GF-D8 (cell line): Measurements from ENCODE around the gene KIAA0040.
A peak's percentile ranks its signal among the peaks of the same experiment; 100 is the strongest.

ENCODE experiments used
- DNase-seq: peaks from one replicate; lab custom pipeline; 2025; lab: John Stamatoyannopoulos, UW

The KIAA0040 gene

DNA sequence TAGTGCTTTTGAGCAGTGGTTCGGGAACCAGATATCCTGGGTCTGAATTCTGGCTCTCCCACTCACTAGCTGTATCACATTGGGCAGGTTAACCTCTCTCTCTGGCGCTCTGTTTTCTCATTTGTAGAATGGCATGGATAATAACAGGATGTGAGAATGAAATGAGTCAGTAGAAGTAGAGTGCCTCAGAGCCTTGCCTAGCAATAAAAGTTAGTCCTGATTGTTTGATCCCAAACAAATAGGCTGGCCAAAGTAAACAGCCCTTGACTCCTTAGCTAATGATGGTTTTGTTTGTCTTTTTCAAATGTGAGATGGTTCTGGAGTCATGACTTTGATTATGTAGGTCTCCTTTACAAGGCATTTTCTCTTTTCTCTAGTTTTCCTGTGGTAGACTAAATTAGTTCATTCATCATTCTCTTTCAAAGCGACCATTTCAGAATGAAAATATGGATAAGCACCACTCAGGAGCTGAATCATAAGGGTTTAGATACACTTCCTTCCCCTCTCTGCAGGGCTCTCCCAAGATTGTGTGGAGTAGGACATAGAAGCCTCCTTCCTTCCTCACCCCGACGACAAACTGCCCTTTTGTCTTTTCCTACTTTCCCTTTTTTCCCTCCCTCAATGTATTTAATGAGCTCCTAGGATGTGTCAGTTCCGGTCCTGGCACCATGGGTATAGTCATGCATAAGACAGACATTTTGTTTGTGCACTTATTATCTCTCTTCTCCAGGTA is 23.1 kb downstream of the KIAA0040 start:
- no peak for DNase-seq

DNA sequence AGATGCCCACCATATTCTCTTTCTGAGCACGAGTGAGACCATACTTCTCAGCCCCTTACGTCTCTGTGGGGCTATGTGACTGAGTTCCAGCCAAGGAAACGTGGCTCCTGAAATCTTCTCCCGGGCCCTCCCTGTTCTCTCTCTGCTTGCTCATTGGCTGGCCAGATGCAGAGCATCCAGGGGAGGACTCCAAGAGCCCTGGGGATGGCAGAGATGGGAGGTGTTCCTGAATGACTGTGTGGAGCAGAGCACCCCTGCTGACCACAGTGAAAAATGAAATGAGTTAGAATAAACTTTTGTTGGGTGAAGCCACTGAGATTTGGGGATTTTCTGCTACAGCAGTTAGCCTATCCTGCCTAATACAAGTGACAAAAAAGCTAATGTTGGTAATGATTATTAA is 23.8 kb downstream of the KIAA0040 start:
- DNase-seq = no peak

DNA sequence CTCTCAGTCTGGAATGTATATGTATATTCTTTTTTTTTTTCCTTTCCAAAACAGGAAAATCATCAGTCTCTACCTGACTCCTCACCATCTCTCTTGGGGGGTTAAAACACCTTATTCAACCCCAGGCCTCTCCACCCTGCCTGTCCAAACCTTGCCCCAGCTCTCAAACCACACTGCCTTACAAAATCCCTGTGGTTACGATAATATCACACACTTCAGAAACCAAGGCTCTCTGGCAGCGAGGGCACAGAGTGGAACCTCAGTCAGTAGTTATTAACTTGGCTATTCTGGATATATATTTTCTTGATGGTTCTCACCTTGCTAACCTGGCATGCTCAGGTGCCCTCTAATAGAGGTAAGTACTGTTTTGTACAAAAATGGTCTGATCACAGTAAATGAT is 24.7 kb downstream of the KIAA0040 start:
- DNase-seq = peak; percentile 21

DNA sequence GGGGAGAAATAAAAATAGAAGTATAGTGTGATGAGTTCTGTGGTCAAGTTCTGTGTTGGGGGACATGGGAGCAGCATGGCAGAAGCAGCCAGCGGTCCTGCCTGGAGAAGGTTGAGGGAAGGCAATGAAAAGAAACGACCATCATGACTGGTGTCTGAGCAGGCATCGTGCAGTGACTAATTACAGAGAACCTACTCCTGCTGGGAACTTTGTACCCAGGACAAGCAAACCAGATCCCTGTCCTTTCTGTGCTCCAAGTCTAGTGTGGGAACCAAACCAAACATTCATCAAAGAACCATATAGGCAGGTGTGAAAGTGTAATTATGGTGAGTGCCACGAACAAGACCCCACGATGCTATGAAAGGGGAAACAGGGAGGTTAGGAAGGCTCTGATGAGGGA is 25.8 kb downstream of the KIAA0040 start:
- no peak for DNase-seq

DNA sequence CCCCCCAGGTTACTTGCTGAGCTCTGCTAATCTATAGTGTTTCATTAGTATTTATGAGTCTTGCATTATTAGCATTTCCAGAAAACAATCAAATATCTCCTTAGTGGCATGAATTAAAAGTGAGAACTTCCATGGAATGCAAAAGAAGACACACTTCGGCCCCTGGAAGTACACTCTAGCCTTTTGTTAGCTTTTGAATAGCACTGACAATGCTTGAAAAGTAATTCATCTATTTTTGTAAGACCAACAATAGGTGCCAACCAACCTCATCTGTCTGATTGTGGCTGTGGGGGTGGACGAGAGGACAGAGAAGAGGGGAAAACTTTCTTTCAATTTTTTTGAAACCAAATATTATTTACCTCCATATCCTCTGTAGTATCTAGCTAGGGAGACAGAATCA is 27.8 kb downstream of the KIAA0040 start:
- no peak for DNase-seq

DNA sequence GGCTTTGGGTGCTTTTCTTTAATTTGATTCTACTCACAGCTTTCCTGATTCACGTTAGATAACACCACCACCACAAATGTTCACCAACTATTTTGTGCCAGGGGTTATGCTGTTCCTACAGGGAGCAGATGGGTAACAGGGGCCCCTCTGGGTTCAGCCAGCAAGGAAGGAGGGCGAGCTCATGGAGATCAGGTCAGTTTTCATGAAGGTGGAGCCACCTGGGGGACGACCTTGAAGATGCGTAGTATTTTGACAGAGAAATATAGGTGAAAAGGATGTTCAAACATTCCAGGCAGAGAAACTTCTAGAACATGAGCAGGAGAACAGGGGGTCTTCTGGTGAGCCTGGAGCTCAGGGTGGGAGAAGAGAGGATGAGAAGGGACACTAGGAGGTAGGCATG is 28.9 kb downstream of the KIAA0040 start:
- DNase-seq = no peak

DNA sequence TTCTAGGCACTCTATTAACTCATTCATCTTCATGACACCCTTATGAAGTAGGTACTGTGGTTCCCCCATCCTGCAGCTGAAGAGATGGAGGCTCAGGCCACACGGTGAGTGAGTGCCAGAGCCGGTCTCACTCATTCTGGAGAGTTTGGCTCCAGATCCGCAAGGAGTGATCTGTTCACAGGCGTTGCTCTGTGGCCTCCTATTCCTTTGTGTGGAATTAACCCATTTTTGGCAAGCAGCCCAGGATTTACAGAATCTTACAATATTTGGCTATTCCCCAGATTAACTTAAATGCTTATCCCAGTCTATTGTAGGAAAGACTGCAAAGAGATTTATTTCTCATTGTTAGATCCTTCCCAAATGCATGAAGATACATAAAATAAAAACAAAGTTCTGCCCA is 29.6 kb downstream of the KIAA0040 start:
- DNase-seq = no peak

DNA sequence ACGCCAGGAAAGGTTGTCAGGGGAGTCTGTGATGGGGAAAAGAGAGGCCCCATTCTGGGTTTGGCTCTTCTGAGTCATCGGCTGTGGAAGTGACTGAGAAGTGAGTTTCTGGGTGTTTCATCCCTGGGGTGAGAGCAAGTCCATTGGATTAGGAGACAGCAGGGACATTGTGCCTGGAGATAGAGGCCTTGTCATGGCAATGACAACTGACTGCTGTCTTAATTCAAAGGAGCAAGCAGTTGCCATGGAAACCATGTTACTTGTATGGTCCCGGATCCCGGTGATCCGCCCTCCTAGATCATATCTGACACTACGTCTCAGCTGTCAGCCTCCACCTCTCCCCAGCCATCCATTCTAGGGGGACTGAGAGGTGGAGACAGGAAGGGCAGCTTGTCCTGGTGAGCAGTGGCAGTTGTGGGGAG is 34.4 kb downstream of the KIAA0040 start:
- DNase-seq = no peak

DNA sequence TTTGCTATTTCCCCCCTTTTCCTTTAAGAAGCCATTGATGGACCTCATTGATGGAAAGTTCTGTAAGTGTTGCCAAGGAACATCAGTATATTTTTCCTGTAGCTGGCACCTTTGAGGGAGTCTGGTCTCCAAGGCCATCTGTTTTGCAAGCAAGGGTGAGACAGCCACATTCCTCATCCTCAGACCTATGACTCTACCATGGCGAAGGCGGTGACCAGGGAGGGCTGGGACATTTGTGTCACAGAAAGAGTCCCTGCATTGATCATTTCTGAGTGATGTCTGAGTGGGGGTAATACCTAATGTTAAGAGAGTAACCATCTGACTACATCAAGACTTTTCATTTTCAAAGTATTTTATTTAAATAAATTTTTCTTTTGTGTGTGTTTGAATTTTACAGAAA is 35.4 kb downstream of the KIAA0040 start:
- no peak for DNase-seq

DNA sequence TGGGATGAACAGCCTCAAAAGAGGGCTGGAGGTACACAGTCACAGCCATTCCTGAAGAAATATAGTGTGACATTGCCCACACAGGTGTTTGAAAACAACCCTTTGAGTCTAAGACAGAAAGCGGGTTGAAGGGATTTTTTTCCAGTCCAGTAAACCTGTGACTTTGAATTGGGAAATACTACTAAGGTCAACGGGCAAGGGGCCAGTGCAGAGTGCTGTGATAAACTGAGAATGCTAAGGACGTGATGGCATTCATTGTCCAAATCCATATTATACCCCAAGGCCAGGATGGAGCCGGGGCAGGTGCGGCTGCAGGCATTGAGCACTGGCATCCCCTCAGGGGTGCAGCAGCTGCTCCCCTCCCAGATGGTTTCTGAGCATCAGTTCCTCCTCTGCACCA is 36.6 kb downstream of the KIAA0040 start:
- DNase-seq = no peak

DNA sequence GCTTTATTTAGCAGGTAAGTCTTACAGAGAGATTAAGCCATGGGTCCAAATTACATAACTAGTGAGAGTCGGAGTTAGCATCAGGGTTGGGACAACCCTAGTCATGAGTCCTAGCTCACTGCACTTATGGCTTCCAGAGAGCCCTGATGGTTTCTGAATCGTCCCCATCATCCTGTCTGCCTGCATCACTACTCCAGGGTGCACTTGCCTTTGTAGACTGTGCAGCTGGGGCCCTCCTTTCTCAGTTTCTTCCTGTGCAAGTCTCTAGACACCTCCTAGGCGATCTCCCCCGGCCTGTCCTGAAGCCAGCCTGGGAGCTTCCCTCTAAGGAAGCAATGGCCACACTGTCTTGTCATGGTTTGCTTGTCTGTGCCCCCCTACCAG is 37.1 kb downstream of the KIAA0040 start:
- no peak for DNase-seq

DNA sequence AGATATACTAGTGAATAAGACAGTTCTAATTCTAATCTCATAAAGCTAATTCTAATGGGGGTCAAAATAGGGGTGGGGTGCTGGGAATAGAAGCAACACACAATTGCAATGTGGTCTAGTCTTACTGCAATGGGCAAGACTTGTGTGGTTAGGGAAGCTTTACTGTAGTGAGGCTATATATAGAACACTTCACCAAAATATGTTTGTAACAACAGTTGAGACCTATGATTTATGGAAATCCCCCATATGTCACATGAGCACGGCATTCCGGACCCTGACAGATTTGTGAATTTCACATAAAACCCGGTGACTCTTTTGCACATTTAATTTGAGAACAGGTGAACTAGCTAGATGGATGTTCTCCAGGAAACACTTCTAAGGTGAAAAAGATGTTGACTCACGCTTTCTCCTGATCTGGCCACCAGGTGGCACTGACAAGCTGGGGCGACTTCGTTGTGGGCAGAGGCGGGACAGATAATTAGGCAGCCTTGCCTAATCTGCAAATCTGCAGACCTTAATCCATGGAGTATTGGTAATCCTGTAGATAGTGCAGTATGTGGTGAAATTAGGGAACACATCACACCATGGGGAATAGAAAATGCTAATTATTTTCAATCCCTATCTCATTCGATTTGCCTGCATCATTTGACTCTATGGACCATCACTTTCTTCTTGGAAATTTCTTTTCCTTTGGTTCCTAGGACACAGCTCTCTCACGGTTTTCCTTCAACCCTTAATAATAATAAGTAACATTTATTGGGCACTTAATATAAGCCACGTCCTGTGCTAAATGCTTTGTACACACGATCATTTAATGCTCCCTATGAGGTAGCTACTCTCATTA is 37.7 kb downstream of the KIAA0040 start:
- DNase-seq = no peak

DNA sequence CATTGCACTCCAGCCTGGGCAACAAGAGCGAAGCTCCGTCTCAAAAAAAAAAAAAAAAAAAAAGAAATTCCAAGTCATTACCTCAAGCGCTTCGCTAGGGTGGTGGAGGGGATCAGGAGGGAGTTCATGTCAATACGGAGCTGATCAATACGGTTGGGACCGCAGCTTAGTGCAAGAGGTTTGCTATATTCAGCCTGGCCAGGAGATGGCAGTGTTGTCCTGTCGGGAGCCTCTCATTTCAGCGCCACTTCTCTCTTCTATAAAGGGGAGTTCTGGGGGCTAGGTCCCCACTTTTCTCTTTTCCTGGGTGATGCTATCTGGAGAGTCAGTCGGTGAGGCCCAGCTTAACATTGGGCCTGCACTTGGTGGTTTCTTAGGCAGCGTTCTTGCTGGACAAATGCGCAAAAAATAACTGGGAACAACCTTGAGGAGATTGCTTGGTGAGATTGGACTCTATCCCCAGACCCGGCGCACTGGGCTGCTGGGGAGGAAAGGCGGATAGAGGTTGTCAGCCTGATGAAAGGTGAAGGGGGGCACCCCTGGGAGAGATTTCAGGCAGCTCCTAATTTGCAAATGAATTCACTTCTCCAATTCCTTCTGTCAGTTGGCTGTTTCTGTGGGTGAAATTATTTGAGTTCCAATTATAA is 40.4 kb downstream of the KIAA0040 start:
- DNase-seq = no peak

DNA sequence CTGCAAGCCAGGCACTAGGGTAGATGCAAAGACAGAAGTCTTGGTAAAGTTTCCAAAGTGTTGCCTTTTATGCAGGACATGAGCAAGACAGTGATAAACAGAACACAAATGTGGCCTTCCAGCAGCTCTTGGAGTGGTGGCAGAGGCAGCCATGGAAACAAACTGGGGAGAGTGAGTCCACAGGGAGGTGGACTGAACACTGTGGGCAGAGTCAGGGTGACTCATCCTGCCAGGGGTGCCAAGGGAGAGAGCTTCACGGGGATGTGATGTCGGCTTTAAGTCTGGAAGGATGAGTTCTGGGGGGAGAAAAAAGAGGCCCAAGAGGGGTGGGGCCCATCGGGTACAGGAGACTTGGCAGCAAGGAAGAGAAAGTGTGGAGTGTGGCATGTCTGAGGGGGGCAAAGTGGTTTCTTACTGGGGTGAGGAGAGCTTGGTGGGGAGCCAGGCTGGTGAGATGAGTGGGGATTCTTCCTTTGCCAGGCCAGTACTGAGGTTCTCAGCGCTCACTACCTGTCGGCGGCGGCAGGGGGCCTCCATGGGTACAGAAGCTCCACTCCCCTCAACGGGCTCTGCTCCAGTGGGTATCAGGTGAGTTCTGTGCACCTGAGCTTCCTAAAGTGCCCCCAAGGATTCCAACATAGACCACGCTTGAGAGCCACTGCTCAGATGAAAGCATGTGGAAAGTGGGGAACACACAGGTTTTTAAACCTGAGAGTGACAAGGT is 41.8 kb downstream of the KIAA0040 start:
- DNase-seq = no peak

DNA sequence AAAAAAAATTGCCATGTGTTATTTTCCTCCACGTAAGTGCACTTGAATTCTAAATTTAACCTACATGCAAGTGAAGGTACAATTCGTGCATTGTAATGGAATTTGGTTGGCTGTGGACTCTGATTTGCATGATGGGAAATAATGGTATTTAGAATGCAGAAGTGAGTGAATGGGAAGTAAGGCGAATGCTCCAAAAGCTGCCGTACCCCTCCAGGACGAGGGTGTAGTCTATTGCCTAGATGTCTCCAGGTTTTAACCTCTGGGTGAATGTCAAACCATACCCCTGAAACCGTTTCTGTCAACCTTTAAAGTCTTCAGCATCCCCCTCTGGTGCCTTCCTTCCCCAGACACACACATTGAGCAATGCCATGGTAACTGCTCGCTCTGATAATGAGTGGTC is 44.5 kb downstream of the KIAA0040 start:
- no peak for DNase-seq

DNA sequence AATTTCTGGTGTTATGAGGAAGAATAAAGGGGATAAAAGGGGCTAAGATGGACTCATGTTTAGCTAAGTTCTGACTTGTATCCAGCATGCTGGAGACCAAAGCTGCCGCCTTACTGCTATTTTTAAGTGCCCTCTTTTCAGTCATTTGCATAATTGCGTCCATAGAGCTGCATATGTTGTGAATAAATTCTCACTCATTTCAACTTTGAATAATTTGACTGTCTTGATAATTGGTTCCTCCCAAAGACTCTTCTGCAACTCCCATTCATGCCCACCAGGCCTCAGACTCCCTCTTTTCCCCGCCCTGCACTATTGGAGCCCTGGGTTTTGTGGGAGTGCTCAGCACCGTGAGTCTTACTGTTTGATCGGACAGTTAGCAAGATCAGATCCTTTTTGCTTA is 45.0 kb downstream of the KIAA0040 start:
- DNase-seq = no peak

DNA sequence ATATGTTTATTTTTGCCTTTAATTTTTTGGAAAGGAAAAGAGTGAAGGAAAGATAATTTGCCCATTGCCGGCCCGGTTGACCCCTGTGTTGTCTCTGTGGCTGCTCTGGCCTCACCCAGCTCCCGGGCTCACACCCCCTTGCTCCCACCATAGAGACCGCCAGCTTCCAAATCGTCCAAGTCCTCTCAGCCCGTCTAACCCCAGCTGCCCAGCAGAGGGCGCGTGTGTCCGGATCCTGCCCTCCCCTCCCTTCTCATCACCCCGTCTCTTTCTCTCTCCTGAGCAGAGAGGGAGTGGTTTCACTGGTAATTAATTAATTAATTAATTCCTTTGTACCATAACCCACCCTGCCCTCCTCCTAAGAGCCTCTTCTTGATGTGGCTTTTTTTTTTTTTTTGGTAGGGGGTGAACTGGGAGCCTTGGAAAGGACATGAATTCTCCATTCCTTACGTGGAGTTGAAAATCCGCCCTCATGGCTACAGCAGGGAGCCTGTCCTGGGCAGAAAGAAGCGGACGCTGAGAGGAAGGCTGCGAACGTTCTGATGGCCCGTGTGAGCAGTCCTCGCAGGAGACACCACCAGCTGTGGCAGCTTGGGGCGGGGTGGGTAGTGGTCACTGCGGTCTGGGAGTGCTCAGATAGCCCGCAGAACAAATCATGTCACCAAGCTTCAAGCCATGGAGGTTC is 45.9 kb downstream of the KIAA0040 start:
- DNase-seq = no peak

DNA sequence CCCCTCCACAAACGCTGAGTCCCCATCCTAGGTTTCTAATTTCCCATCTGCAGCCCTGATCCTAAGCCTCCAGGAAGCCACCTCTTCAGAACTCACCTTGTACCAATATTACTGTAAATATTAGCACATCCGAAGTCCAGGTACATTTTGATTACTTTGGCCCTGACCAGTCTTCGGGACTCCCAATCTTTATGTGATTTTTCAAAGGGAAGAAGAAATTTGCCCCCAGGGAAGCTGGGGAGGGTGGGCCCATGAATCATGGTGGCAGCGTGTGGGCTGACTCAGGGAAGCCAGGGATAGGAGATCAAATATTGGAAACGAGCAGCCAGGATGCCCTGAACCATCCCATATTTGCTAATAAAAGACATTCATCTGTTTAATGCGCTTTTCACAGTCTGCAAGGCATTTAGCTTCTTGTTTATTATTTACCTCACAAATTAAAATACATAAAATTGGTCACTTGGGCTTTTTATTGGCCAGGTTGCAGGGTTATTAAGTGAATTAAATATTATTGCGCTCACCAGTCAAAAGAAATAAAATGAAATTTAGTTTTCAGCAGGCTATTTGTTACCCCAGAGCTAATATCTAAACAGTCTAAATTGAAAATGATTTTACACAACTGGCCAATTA is 46.6 kb downstream of the KIAA0040 start:
- DNase-seq = no peak

DNA sequence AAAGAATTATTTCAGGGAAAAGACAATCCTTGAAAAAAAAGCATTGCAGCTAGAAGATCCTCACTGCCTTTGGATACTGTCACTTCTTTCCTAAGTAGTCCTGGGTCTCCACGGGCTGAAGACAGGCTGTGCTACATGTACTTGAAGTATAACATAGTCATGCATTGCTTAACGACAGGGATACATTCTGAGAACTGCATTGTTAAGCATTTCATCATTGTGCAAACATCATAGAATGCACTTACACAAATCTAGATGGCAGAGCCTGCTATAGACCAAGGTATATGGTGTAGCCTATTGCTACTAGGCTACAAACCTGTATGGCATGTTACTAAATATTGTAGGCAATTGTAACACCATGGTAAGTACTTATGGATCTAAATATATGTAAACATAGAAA is 54.0 kb downstream of the KIAA0040 start:
- no peak for DNase-seq

DNA sequence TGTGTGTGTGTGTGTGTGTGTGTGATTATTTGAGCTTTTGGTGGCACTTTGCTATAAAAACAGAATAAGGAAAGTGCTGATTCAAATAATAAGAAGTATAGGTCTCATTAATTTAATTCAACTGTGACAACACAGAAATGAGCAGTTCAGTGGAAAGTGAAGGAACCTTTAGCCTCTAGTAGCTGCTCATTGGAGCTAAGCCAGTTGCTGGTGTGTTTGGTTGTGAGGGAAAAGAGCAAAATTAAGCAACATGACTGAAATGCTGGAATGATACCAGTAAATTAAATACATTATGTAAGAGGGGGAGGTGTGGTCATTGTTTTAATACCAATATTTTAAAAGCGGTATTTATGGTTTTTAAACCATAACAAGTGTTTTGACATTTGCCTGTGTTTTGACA is 55.2 kb downstream of the KIAA0040 start:
- no peak for DNase-seq

DNA sequence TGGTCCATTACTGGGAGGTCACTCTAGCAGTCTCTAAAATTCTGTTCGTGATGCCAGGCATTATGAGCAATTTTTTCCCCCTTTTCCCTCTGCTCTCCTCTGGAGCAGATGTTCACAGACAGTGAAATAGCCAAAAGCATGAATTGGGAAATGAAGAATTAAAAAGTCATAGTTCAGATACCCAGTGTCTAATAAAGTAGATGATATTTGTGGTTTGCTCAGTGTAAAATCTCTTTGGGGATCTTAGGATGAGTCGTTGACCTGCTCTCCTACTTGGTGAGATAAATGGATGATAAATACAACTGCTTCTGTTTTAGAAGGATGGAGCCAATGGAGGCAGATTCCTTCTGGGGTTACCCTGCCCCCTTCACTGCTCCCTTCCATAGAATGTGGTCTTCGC is 56.3 kb downstream of the KIAA0040 start:
- DNase-seq = no peak
